SK-N-MC (cell line): ENCODE data around the gene CHN2.

Experiments
- EZH2 ChIP-seq: fragments of 200-600 bp; sonication (generic); IDR thresholded peaks from one replicate; pipeline ENCODE4 v1.6.1; 2017; ENCODE audit warnings: antibody characterized with exemption
- POLR2AphosphoS5 ChIP-seq: IDR thresholded peaks from 2 replicates; pipeline ENCODE4 v1.6.1; 2012; ENCODE audit warnings: mild to moderate bottlenecking, low read depth, low read length, borderline replicate concordance

- TF ChIP-seq POLR2AphosphoS5, result no peak
- TF ChIP-seq EZH2, result no peak
Observed at GRCh38 chr7:29487424-29487823, 292.8 kb downstream of the CHN2 start.
